Upper lobe of left lung (tissue), 6 donors: Measurements from ENCODE around the gene BMP8A. TPM values are rescaled to one million over a fixed set of nuclear protein-coding genes. Genes with fewer than 3 reads are reported as not detected.
"Not testable (repeated sequence)": the region's sequence is repeated elsewhere in the genome, so short reads cannot be mapped to it uniquely, and the experiment has no call there.

Experiments
- ATAC-seq, 2 donors: fragments of 200-7000 bp; cut with Tn5 transposase; one replicate each; pipeline ENCODE4 v1.9.1; 2022; ENCODE audit warnings: mild to moderate bottlenecking in 2 of 2, moderate library complexity in 2 of 2; ENCODE audit not compliant: low FRiP score in 2 of 2
- DNase-seq, 2 donors: peaks; one replicate each; pipeline ENCODE4 v3.0.0-alpha.2; 2019 to 2020
- H3K27ac ChIP-seq, 4 donors: fragments of 200-600 bp; sonication (generic); one replicate each; pipeline ENCODE4 v1.5.1; 2016 to 2019
- H3K27me3 ChIP-seq, 4 donors: fragments of 200-600 bp; sonication (generic); one replicate each; pipeline ENCODE4 v1.5.1; 2017 to 2019
- H3K36me3 ChIP-seq, 4 donors: fragments of 200-600 bp; sonication (generic); one replicate each; pipeline ENCODE4 v1.5.1; 2016 to 2019
- H3K4me1 ChIP-seq, 4 donors: fragments of 200-600 bp; sonication (generic); one replicate each; pipeline ENCODE4 v1.5.1; 2018 to 2019
- H3K4me3 ChIP-seq, 4 donors: fragments of 200-600 bp; sonication (generic); one replicate each; pipeline ENCODE4 v1.5.1; 2017 to 2019; ENCODE audit warnings: mild to moderate bottlenecking in 2 of 4, moderate library complexity in 1 of 4
- H3K9me3 ChIP-seq, 4 donors: fragments of 200-600 bp; sonication (generic); one replicate each; pipeline ENCODE4 v1.5.1; 2018 to 2019
- CTCF ChIP-seq, 6 experiments: fragments of 450-650 bp in 4 of 6; fragments of 200-600 bp in 2 of 6; sonication (generic) in 2 of 6; IDR thresholded peaks; one replicate each; pipeline ENCODE4 v1.5.1; 2016 to 2019; ENCODE audit warnings: antibody characterized with exemption in 6 of 6
- EP300 ChIP-seq, 4 donors: sonication (generic); formaldehyde crosslinking; IDR thresholded peaks; one replicate each; pipeline ENCODE4 v1.5.1; 2017; ENCODE audit warnings: antibody characterized with exemption in 4 of 4, control low read depth in 2 of 4
- POLR2A ChIP-seq, 4 donors: fragments of 450-650 bp; IDR thresholded peaks; one replicate each; pipeline ENCODE4 v1.5.1; 2016 to 2017; ENCODE audit warnings: antibody characterized with exemption in 4 of 4, mild to moderate bottlenecking in 2 of 4
- POLR2AphosphoS5 ChIP-seq, 2 donors: sonication (generic); formaldehyde crosslinking; IDR thresholded peaks; one replicate each; pipeline ENCODE4 v1.5.1; 2017; ENCODE audit warnings: antibody characterized with exemption in 2 of 2
- WGBS, 2 donors: methylation state at CpG; one replicate each; pipeline ENCODE4 v1.1.5; 2017 to 2018; 5-methylcytosine and 5-hydroxymethylcytosine counted together
- total RNA-seq, 6 donors: library from RNA; depleted of rRNA in 4 of 6; stranded (reverse); fragments of >200 nt in 4 of 6; gene quantifications; one replicate each; pipeline versions ENCODE4 v1.1.0 to v1.2.1, GENCODE V29; 2016 to 2021
- donor health status: DM: no; HTN: no; CAD: no; lungs with moderate emphysema.
- donor health status: DM: no; HTN: yes; CAD: no; lungs with severe emphysema.

Gene BMP8A
- total RNA-seq, 6 donors from 2014 or later, result 0.30 to 1.4 (median 0.88) TPM; not detected in 1

GRCh38 chr1:39508266-39508665, 16.8 kb downstream of the BMP8A start:
- Histone ChIP-seq H3K4me3 (no peak overlapping the region), H3K9me3 (no peaks in the 10 kb centered on the region), H3K4me1 (peaks cover 0 to 14% (median 5%) of the 10 kb centered on the region in 4 donors), H3K36me3 (no peaks in the 10 kb centered on the region), H3K27me3 (no peaks in the 10 kb centered on the region), H3K27ac (no peak overlapping the region)
- ATAC-seq (no peak), DNase-seq (no peak)
- TF ChIP-seq EP300 (IDR thresholded peaks at IDR 0.05), result no peak
- no peak for TF ChIP-seq CTCF (IDR thresholded peaks at IDR 0.05)
- no peak for TF ChIP-seq POLR2AphosphoS5 (IDR thresholded peaks at IDR 0.05)
- TF ChIP-seq POLR2A (IDR thresholded peaks at IDR 0.05), result no peak
- 82 to 86% methylated on average over 6 of the region's 6 CpGs for WGBS, 2 donors

- Histone ChIP-seq H3K9me3 (no peaks in the 10 kb centered on the region), H3K36me3 (no peaks in the 10 kb centered on the region), H3K4me1 (peaks cover 0 to 14% (median 5%) of the 10 kb centered on the region in 4 donors), H3K27me3 (no peaks in the 10 kb centered on the region), H3K27ac (no peak overlapping the region), H3K4me3 (no peak overlapping the region)
- 74 to 80% methylated on average over 7 to 9 of the region's 11 CpGs for WGBS, 2 donors
- DNase-seq (no peak), ATAC-seq (peak in 1 of 2 donors; percentile 19)
- TF ChIP-seq EP300 (IDR thresholded peaks at IDR 0.05) (no peak), CTCF (IDR thresholded peaks at IDR 0.05) (no peak), POLR2AphosphoS5 (IDR thresholded peaks at IDR 0.05) (no peak), POLR2A (IDR thresholded peaks at IDR 0.05) (no peak)
Measured at GRCh38 chr1:39508857-39509305, 17.4 kb downstream of the BMP8A start.

- peak in 1 of 2 donors; percentile 60 for ATAC-seq
- Histone ChIP-seq H3K4me1 (peaks cover 0 to 14% (median 5%) of the 10 kb centered on the region in 4 donors), H3K27me3 (no peaks in the 10 kb centered on the region), H3K4me3 (no peak overlapping the region), H3K27ac (no peak overlapping the region), H3K36me3 (no peaks in the 10 kb centered on the region), H3K9me3 (no peaks in the 10 kb centered on the region)
- TF ChIP-seq POLR2A (IDR thresholded peaks at IDR 0.05), result no peak
- TF ChIP-seq CTCF (IDR thresholded peaks at IDR 0.05), result no peak
- TF ChIP-seq POLR2AphosphoS5 (IDR thresholded peaks at IDR 0.05), result no peak
- TF ChIP-seq EP300 (IDR thresholded peaks at IDR 0.05), result no peak
- peak in 1 of 2 donors; percentile 83 for DNase-seq
- WGBS, 2 donors, result 30 to 52% methylated on average over 13 to 20 of the region's 22 CpGs
Measured at GRCh38 chr1:39509360-39510009, 18.0 kb downstream of the BMP8A start.

- 94 to 96% methylated on average over 6 to 17 of the region's 20 CpGs for WGBS, 2 donors
- H3K27me3 ChIP-seq, H3K9me3 ChIP-seq, H3K36me3 ChIP-seq, ATAC-seq, H3K4me3 ChIP-seq, H3K27ac ChIP-seq: not testable (repeated sequence)
- DNase-seq, result peak in 1 of 2 donors; percentile 51
- H3K4me1 ChIP-seq, result peaks cover 0 to 19% (median 9%) of the 10 kb centered on the region in 4 donors
Measured at GRCh38 chr1:39510570-39511186, 19.2 kb downstream of the BMP8A start.

GRCh38 chr1:39511477-39511876, 20.0 kb downstream of the BMP8A start:
- 93% methylated on average over 8 of the region's 13 CpGs; no CpG with 5 or more reads in 1 of the 2 donors for WGBS, 2 donors
- H3K4me1 ChIP-seq, result peaks cover 0 to 19% (median 9%) of the 10 kb centered on the region in 4 donors
- ATAC-seq, H3K27me3 ChIP-seq, H3K36me3 ChIP-seq, H3K4me3 ChIP-seq, H3K9me3 ChIP-seq, H3K27ac ChIP-seq: not testable (repeated sequence)
- peak in 1 of 2 donors; percentile 55 for DNase-seq

- H3K36me3 ChIP-seq, H3K9me3 ChIP-seq, H3K27me3 ChIP-seq, H3K27ac ChIP-seq, DNase-seq, H3K4me3 ChIP-seq: not testable (repeated sequence)
- ATAC-seq, result peak in 1 of 2 donors; percentile 21
- H3K4me1 ChIP-seq, result peaks cover 0 to 19% (median 9%) of the 10 kb centered on the region in 4 donors
- no CpG with 5 or more reads among the region's 25 CpGs for WGBS, 2 donors
Measured at GRCh38 chr1:39512234-39512847, 20.9 kb downstream of the BMP8A start.

- peak in 1 of 2 donors; percentile 81 for DNase-seq
- no CpG with 5 or more reads among the region's 46 CpGs for WGBS, 2 donors
- H3K4me1 ChIP-seq, H3K27ac ChIP-seq, H3K9me3 ChIP-seq, H3K27me3 ChIP-seq, H3K36me3 ChIP-seq: not testable (repeated sequence)
- ATAC-seq, result peak in 1 of 2 donors; percentile 46
- peak overlapping the region in 3 of 4 donors; percentile 13 to 36 (median 26) for H3K4me3 ChIP-seq
Measured at GRCh38 chr1:39514710-39515124, 23.3 kb downstream of the BMP8A start.

- H3K27ac ChIP-seq, H3K9me3 ChIP-seq, DNase-seq, H3K27me3 ChIP-seq, H3K4me1 ChIP-seq, ATAC-seq, H3K36me3 ChIP-seq: not testable (repeated sequence)
- peak overlapping the region in 3 of 4 donors; percentile 13 to 36 (median 32) for H3K4me3 ChIP-seq
- 27 to 36% methylated on average over 17 to 23 of the region's 78 CpGs for WGBS, 2 donors
Measured at GRCh38 chr1:39515131-39516086, 24.0 kb downstream of the BMP8A start.
